GM12878 (cell line): ENCODE data around the gene LATS2. TPM values are rescaled to one million over a fixed set of nuclear protein-coding genes. Genes with fewer than 3 reads are reported as not detected.

ENCODE experiments used
- ATAC-seq: fragments of 200-7000 bp; cut with Tn5 transposase; 3 replicates; pipeline ENCODE4 v1.9.1; 2020; ENCODE audit warnings: mild to moderate bottlenecking, moderate library complexity
- BruUV-seq: library from RNA; stranded (reverse); fragments of 400-500 nt; replicated peaks from 2 replicates; lab custom pipeline; 2021; lab: Mats Ljungman, UMichigan
- CTCF ChIA-PET: fragments of 300-600 bp; sonication (Branson Sonifier 250); formaldehyde crosslinking; extraction: SDS; loops from one replicate; lab custom pipeline; 2021; ENCODE audit warnings: inconsistent platforms; lab: Yijun Ruan, JAX
- POLR2A ChIA-PET: fragments of 350-600 bp; formaldehyde crosslinking; extraction: SDS; loops from one replicate; lab custom pipeline; 2021; ENCODE audit warnings: inconsistent platforms; lab: Charles Lee
- RAD21 ChIA-PET: fragments of 300-600 bp; sonication (Branson Sonifier 250); formaldehyde crosslinking; loops from one replicate; lab custom pipeline; 2023; ENCODE audit warnings: antibody characterized with exemption; ENCODE audit not compliant: unreplicated experiment; lab: Charles Lee
- SMC1A ChIA-PET: fragments of 300-600 bp; sonication (Branson Sonifier 250); formaldehyde crosslinking; loops from one replicate; lab custom pipeline; 2023; ENCODE audit not compliant: unreplicated experiment, uncharacterized antibody; lab: Charles Lee
- DNase-seq: peaks from one replicate; pipeline ENCODE4 v3.0.0-alpha.2; 2011; ENCODE audit warnings: low read depth, low spot score
- FAIRE-seq: peaks from 3 replicates; lab custom pipeline; 2011; peaks lifted over from hg19 to GRCh38; lab: Jason Lieb, UNC
- H2AFZ ChIP-seq: 2 replicates; pipeline ENCODE4 v1.6.0; 2011; ENCODE audit warnings: low read depth, low read length, control low read depth; ENCODE audit not compliant: control insufficient read depth
- H3K27ac ChIP-seq: 2 replicates; pipeline ENCODE4 v1.5.1; 2011; ENCODE audit warnings: control low read depth; ENCODE audit not compliant: control insufficient read depth, insufficient read depth
- H3K27me3 ChIP-seq, 2 experiments: replicated peaks in 1 of 2; 2 replicates each; pipeline versions ENCODE4 v1.6.0 to v1.6.1; 2011; ENCODE audit warnings: low read length in 1 of 2; ENCODE audit not compliant: control insufficient read depth in 2 of 2, insufficient read depth in 2 of 2
- H3K36me3 ChIP-seq, 2 experiments: 2 replicates each; pipeline ENCODE4 v1.5.1; 2011; ENCODE audit warnings: low read length in 1 of 2; ENCODE audit not compliant: control insufficient read depth in 2 of 2, insufficient read depth in 2 of 2
- H3K4me1 ChIP-seq: 2 replicates; pipeline ENCODE4 v1.6.1; 2011; ENCODE audit warnings: mild to moderate bottlenecking, low read length, moderate library complexity, mixed read lengths; ENCODE audit not compliant: control insufficient read depth, insufficient read depth
- H3K4me2 ChIP-seq: 2 replicates; pipeline ENCODE4 v1.6.0; 2011; ENCODE audit warnings: control low read depth; ENCODE audit not compliant: control insufficient read depth, insufficient read depth
- H3K4me3 ChIP-seq: fragments of 200-600 bp; sonication (generic); 2 replicates; pipeline ENCODE4 v1.5.1; 2016
- H3K79me2 ChIP-seq: 2 replicates; pipeline ENCODE4 v1.6.0; 2011; ENCODE audit warnings: low read length; ENCODE audit not compliant: control insufficient read depth, insufficient read depth
- H3K9ac ChIP-seq: 2 replicates; pipeline ENCODE4 v1.8.0; 2011; ENCODE audit warnings: low read length, control low read depth, mixed read lengths; ENCODE audit not compliant: control insufficient read depth, insufficient read depth
- H3K9me3 ChIP-seq: replicated peaks from 3 replicates; pipeline ENCODE4 v1.5.1; 2011; ENCODE audit warnings: mild to moderate bottlenecking, low read length; ENCODE audit not compliant: control insufficient read depth, insufficient read depth
- H4K20me1 ChIP-seq: 2 replicates; pipeline ENCODE4 v1.6.0; 2011; ENCODE audit not compliant: control insufficient read depth, insufficient read depth
- BCL11A ChIP-seq: IDR thresholded peaks from 2 replicates; pipeline ENCODE4 v1.6.1; 2011; ENCODE audit warnings: low read depth, low read length
- HDAC6 ChIP-seq: fragments of 200-600 bp; sonication (generic); IDR thresholded peaks from one replicate; pipeline ENCODE4 v1.8.0; 2017; ENCODE audit warnings: antibody characterized with exemption; ENCODE audit not compliant: unreplicated experiment
- HSF1 ChIP-seq: fragments of 150-350 bp; IDR thresholded peaks from 2 replicates; pipeline ENCODE4 v1.6.1; 2014; ENCODE audit warnings: mild to moderate bottlenecking, low read depth, low read length
- IKZF1 ChIP-seq: fragments of 450-650 bp; conservative IDR thresholded peaks from 2 replicates; pipeline ENCODE4 v1.6.1; 2017; ENCODE audit warnings: antibody characterized with exemption, mild to moderate bottlenecking
- JUNB ChIP-seq: IDR thresholded peaks from 2 replicates; pipeline ENCODE4 v1.6.1; 2016; ENCODE audit warnings: antibody characterized with exemption, mild to moderate bottlenecking
- MTA3 ChIP-seq: IDR thresholded peaks from 2 replicates; pipeline ENCODE4 v1.6.1; 2012; ENCODE audit warnings: low read length, inconsistent platforms, borderline replicate concordance
- MYC ChIP-seq: IDR thresholded peaks from 2 replicates; pipeline ENCODE4 v1.6.1; 2011; ENCODE audit warnings: mild to moderate bottlenecking, low read length, moderate library complexity, inconsistent platforms; ENCODE audit not compliant: insufficient read depth, insufficient replicate concordance, insufficient read length, severe bottlenecking
- POLR2AphosphoS2 ChIP-seq: IDR thresholded peaks from 2 replicates; pipeline ENCODE4 v1.6.1; 2011; ENCODE audit warnings: low read depth, mild to moderate bottlenecking, low read length, improper control_type of control experiment, moderate library complexity
- SPI1 ChIP-seq: IDR thresholded peaks from 2 replicates; pipeline ENCODE4 v1.6.1; 2011; ENCODE audit warnings: low read depth, mild to moderate bottlenecking, low read length, moderate library complexity, borderline replicate concordance; ENCODE audit not compliant: insufficient read depth
- ZBTB11 ChIP-seq: fragments of 450-650 bp; formaldehyde crosslinking; IDR thresholded peaks from 2 replicates; pipeline ENCODE4 v1.5.0; 2022; ENCODE audit warnings: mild to moderate bottlenecking, missing genetic modification characterization
- ZNF207 ChIP-seq: fragments of 450-650 bp; IDR thresholded peaks from 2 replicates; pipeline ENCODE4 v1.6.1; 2014; ENCODE audit warnings: antibody characterized with exemption, mild to moderate bottlenecking, borderline replicate concordance
- WGBS: methylation state at CpG from one replicate; pipeline ENCODE4 v1.1.6; 2016; ENCODE audit warnings: low lambda C conversion rate; ENCODE audit not compliant: insufficient replicate concordance, insufficient coverage; ENCODE audit errors: missing lambda C conversion rate; 5-methylcytosine and 5-hydroxymethylcytosine counted together
- in situ Hi-C: fragments of 300-500 bp; cut with MboI; formaldehyde crosslinking; loops from 9 replicates; pipeline ENCODE4 v1.14.3; 2018; ENCODE audit warnings: mixed read lengths
- intact Hi-C: fragments of 100-400 bp; cut with micrococcal nuclease; formaldehyde crosslinking; loops from one replicate; pipeline ENCODE4 v1.14.2; 2022; ENCODE audit not compliant: unreplicated experiment
- polyA plus RNA-seq, 11 experiments: library from polyadenylated mRNA; depleted of rRNA in 4 of 11; unstranded in 6 of 11; stranded (reverse) in 5 of 11; fragments of >200 nt; fragmentation: Nextera tagmentation in 4 of 11; fragmentation: Illumina TruSeq in 1 of 11; extraction: Ambion mirVana in 4 of 11; extraction: Trizol in 1 of 11; gene quantifications; 1 replicate in 1 of 11; 2 replicates in 10 of 11; pipeline versions ENCODE4 v1.2.1 to v1.2.3, GENCODE V29; 2011 to 2016; ENCODE audit warnings: inconsistent platforms in 2 of 11, missing spikeins in 2 of 11, low read depth in 1 of 11
- total RNA-seq, 4 experiments: library from RNA; depleted of rRNA in 3 of 4; stranded (reverse); fragments of >200 nt in 3 of 4; fragmentation: Illumina TruSeq in 1 of 4; extraction: Trizol in 1 of 4; gene quantifications; 2 replicates each; pipeline versions ENCODE4 v1.2.1 to v1.2.3, GENCODE V29; 2013 to 2021
- TF ChIP-seq, protein P1 (sequence below): fragments of 450-650 bp; IDR thresholded peaks from 2 replicates; pipeline ENCODE4 v1.6.1; 2017; ENCODE audit warnings: low read depth, mild to moderate bottlenecking, moderate library complexity

Gene LATS2
- total and polyA plus RNA-seq, 10 of the 15 experiments (the other 5 are each of a cell fraction or from before 2014, with no cell fraction given) = 0.90 to 7.8 (median 2.0) TPM

- ChIA-PET RAD21 (no interaction called here), SMC1A (interaction anchor here (1.4 kb wide), 1 partner anchor 43 kb away, joined by 3 read pairs; no protein-coding TSS in a partner anchor), CTCF (interaction anchor here (0.8 kb wide), 1 partner anchor 21 kb away, joined by 3 read pairs; no protein-coding TSS in a partner anchor), POLR2A (no interaction called here)
- TF ChIP-seq HDAC6 (no peak), HSF1 (no peak), IKZF1 (no peak), MYC (no peak), BCL11A (no peak), MTA3 (no peak), POLR2AphosphoS2 (no peak), ZNF207 (no peak), JUNB (no peak), ZBTB11 (no peak), SPI1 (no peak)
- TF ChIP-seq, protein P1, sequence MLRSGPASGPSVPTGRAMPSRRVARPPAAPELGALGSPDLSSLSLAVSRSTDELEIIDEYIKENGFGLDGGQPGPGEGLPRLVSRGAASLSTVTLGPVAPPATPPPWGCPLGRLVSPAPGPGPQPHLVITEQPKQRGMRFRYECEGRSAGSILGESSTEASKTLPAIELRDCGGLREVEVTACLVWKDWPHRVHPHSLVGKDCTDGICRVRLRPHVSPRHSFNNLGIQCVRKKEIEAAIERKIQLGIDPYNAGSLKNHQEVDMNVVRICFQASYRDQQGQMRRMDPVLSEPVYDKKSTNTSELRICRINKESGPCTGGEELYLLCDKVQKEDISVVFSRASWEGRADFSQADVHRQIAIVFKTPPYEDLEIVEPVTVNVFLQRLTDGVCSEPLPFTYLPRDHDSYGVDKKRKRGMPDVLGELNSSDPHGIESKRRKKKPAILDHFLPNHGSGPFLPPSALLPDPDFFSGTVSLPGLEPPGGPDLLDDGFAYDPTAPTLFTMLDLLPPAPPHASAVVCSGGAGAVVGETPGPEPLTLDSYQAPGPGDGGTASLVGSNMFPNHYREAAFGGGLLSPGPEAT = no peak
- no peak overlapping the region for H3K4me3 ChIP-seq
- H3K9ac ChIP-seq = no peak overlapping the region
- no peaks in the 10 kb centered on the region for H4K20me1 ChIP-seq
- no peak overlapping the region for H3K4me2 ChIP-seq
- no peak overlapping the region for H2AFZ ChIP-seq
- WGBS = 100% methylated on average over 1 of the region's 1 CpG
- DNase-seq = no peak
- no peaks in the 10 kb centered on the region for H3K9me3 ChIP-seq
- H3K27ac ChIP-seq = no peak overlapping the region
- BruUV-seq = no TSS peak
- no peaks in the 10 kb centered on the region for H3K36me3 ChIP-seq
- in situ Hi-C loops = no loop called here
- intact Hi-C loops = no loop called here
- H3K27me3 ChIP-seq = no peaks in the 10 kb centered on the region
- H3K4me1 ChIP-seq = no peaks in the 10 kb centered on the region; the same call in 1 of the 2 replicates
- no peak for ATAC-seq
- FAIRE-seq = no peak
- H3K79me2 ChIP-seq = no peaks in the 10 kb centered on the region
Measured at GRCh38 chr13:21015284-21015683, 46.1 kb downstream of the LATS2 start.
